ENCODE data around the gene TENT4A. TPM values are rescaled to one million over a fixed set of nuclear protein-coding genes. Genes with fewer than 3 reads are reported as not detected.

Gene TENT4A
- total RNA-seq, 1 donor from 2014 or later = 6.9 TPM

DNA sequence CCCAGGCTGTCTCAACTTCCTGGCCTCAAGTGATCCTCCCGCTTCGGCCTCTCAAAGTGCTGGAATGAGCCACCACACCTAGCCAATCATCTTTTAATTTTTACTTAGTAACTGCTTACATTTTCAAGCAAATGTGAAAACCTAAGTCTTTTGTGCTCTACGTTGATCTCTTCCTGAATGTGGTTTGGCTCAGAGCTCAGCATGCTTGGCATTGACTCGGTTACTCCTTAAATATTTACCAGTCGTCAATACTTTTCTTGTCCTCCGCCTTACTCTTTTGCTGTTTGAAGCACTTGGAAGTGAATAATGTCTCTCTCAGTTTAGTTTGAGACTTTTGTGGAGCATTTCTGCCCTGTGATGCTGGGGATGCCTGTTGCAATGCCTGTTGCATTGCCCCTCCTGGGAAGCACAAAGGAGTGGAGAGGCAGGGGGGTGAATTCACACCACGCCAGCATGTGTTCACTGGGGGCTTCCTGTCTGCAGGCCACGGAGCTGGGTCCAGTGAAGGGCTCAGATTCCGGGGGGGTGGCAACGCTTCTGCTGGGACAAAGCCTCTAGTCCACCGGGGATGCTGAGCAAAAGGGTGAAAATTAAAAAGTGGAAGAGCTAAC, 13.1 kb upstream of the TENT4A start:
- DNase-seq (ENCODE audit: low read depth in 2 of 2) = no peak

DNA sequence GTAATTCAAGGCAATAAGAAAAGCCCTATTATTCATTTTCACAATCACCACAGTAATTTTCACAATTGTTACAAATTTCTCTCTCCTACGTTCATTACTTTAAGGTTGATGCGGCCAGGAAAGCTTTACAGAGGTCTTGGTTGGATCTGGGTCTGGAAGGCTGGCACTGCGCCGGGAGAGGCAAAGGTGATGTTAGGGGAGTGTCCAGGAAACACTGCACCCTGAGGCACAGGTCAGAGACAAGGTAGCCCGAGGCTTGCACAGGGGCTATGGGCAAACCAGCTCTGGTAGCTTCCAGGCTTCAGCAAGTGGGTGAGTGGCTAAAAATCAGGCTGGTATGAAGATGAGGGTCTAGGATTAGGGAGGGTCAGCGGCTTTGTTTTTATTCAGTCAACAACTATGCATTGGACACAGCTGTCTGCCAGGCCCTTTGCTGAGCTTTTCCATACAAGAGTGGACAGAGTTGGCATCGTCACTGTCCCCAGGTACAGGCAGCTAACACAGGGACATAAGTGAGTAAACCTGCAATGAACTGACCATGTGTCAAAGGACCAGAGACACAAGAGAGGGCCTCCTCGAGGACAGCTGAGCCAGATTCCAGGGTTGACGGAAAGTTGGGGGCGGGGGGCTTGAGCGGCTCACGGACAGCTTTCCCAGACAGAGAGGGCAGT, 12.4 kb upstream of the TENT4A start:
- no peak for DNase-seq (ENCODE audit: low read depth in 2 of 2)

- DNase-seq (ENCODE audit: low read depth in 2 of 2) = peak in 1 of 2 donors; percentile 18
These were observed 11.7 kb upstream of the TENT4A start for GRCh38 chr5:6701491-6701890.

DNA sequence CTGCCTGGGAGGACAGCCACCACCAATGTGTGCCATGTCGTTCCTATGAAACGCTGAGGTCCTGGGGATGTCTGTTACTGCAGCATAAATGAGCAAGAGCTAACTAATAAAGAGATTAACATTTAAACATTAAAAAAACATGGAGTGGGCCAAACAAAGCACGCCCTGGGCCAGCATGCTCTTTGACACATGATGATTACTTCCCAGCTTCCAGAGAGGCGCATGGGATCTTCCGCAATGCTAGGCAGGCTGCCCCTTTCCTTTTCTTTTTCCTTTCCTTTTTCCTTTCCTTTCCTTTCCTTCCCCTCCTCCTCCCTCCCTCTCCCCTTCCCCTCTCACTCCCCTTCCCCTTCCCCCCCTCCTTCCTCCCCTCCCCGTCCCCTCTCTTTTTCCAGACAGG, 10.6 kb upstream of the TENT4A start:
- no peak for DNase-seq (ENCODE audit: low read depth in 2 of 2)

- no peak for DNase-seq (ENCODE audit: low read depth in 2 of 2)
These were observed 9.4 kb upstream of the TENT4A start for GRCh38 chr5:6703806-6704205.

GRCh38 chr5:6704361-6704851, 8.8 kb upstream of the TENT4A start:
- peak; percentile 60 to 80 for DNase-seq (ENCODE audit: low read depth in 2 of 2)

- no peak for DNase-seq (ENCODE audit: low read depth in 2 of 2)
These were observed 8.1 kb upstream of the TENT4A start for GRCh38 chr5:6705088-6705487.

- no peak for DNase-seq (ENCODE audit: low read depth in 2 of 2)
These were observed 7.3 kb upstream of the TENT4A start for GRCh38 chr5:6705959-6706358.

GRCh38 chr5:6707852-6708251, 5.4 kb upstream of the TENT4A start:
- DNase-seq (ENCODE audit: low read depth in 2 of 2) = no peak

DNA sequence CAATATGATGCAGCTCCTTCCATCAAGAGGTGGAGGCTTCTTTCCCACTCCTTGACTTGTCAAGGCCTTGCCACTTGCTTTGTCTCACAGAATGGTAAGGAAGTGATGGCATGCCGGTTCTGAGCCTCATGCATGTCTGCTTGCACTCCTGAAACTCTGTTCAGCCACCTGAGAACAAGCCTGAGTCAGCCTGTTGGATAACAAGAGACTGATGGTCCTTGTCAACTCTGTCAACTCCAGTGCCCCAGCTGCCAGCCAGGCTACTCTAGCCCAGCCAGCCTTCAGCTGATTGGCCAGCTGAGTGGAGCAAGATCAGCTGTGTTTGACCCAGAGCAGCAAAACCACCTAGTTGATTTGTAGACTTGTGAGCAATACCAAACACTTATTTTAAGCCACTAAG, 4.4 kb upstream of the TENT4A start:
- DNase-seq (ENCODE audit: low read depth in 2 of 2) = no peak

DNA sequence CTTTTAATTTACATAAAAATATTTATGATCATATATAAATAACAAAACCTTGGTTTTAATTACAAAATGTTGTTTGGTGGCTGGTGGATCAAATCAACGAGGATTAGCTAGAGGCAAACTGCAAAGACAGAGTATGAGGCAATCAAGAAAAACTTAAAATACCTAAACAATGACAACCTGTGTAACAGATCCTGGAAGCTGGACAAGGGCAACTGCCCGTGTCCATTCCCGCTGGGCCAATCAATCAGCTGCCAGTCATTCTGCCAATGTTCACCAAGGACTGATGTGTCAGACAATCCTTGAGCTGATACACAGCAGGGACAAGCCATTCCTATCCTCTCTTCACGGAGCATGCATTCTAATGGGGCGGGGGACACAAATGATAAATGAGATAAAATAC, 3.2 kb upstream of the TENT4A start:
- no peak for DNase-seq (ENCODE audit: low read depth in 2 of 2)

- no peak for DNase-seq (ENCODE audit: low read depth in 2 of 2)
These were observed 2.5 kb upstream of the TENT4A start for GRCh38 chr5:6710551-6711318.

- DNase-seq (ENCODE audit: low read depth in 2 of 2) = no peak
These were observed 1.7 kb upstream of the TENT4A start for GRCh38 chr5:6711409-6712141.

DNA sequence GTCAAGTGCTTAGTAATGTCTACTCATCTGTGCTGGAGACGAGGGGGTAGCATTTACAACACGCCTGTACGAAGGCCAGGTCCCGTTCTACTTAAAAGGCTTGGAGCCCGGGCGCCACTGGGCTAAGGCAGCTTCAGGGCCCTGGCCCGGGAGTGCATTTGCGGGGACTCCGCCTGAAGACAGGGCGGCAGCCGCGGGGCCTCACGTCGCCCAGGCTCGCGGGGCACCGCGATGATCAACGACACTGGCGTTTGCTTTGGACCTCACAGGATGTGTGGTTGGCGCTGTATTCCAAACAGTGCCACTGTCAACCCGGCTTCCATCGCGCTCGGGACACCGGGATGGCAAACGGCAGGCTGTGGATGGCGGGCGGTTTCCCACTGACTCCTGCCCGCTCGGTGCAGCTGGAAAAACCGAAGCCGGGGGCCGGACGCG, 1.1 kb upstream of the TENT4A start:
- peak in 1 of 2 donors; percentile 52 for DNase-seq (ENCODE audit: low read depth in 2 of 2)

GRCh38 chr5:6712577-6713273, 507 bp upstream of the TENT4A start:
- DNase-seq (ENCODE audit: low read depth in 2 of 2) = peak; percentile 87 to 96

DNA sequence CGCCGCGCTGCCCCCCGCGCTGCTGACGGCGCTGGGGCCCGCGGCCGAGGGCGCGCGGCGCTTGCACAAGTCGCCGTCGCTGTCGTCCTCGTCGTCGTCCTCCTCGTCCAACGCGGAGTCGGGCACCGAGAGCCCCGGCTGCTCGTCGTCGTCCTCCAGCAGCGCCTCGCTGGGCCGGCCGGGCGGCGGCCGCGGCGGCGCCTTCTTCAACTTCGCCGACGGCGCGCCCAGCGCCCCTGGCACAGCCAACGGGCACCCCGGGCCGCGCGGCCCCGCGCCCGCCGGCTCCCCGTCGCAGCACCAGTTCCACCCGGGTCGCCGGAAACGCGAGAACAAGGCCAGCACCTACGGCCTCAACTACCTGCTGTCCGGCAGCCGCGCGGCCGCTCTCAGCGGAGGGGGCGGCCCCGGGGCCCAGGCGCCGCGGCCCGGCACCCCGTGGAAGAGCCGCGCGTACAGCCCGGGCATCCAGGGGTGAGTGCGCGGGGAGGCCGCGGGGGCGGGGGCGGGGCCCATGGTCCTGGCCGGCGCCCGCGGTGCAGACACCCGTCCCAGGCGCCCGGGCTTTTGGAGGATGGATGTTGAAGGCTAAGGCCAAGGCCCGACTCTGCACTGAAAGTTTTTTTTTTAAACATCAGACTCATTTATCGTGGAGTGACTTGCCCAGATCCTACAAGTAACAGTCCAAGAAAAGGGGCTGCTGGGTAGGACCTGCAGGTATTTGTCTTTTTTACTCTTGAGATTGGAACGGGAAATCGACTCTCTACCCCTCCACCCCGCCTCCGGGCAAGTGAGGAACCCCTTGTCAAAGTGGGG, 1.2 kb downstream of the TENT4A start:
- no peak for DNase-seq (ENCODE audit: low read depth in 2 of 2)

DNA sequence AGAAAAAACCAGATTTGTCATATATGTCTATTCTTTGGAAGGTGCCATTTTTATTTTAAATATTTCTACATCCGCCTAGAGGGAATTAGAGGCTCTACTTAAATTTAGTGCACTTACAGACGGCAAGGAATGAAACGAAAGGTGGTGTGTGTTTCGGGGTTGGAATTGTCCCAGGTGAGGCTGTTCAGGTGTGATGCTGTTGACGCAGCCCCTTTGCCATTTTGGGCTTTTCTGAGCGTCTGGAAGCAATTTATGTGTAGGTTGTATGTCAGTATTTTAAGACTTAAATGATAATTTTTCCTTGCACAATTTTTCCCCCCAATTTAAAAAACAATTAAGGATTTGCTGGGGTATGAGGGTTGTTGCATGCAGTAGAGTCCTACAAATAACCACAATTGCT, 2.0 kb downstream of the TENT4A start:
- no peak for DNase-seq (ENCODE audit: low read depth in 2 of 2)

GRCh38 chr5:6715758-6716628, 2.8 kb downstream of the TENT4A start:
- DNase-seq (ENCODE audit: low read depth in 2 of 2) = no peak

DNA sequence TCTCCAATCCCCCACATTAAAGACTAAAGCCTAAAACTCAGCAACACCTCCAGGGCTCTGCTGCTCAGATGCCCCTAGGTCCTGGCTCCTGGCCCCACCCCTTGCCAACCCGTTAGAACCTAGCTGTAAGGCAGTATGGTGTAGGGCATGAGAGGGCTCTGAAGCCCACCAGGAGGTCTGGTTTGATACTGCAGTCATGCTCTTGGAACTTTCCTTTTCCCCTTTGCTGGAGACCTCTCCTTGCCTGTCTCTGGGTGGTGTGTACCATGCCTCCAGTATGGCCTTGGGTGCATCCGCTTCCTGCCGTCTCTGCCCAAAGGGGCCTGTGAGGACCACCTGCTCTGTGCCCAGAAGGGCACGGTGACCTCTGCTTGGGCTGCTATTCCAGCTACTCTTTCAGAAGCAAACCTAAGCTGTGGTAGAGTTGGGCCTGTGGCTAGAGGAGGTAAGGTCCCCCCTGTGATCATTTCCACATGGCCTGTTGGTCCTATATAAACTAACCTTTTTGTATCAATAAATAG, 3.5 kb downstream of the TENT4A start:
- DNase-seq (ENCODE audit: low read depth in 2 of 2) = no peak

Data from dermis microvascular lymphatic vessel endothelial cell (primary cell).